Heart right ventricle (tissue), 16 donors: ENCODE results near the gene LRRC26. TPM values are rescaled to one million over a fixed set of nuclear protein-coding genes. Genes with fewer than 3 reads are reported as not detected.

Source experiments
- ATAC-seq, 8 donors: fragments of 200-7000 bp; cut with Tn5 transposase; one replicate each; pipeline ENCODE4 v1.9.1; 2020; ENCODE audit warnings: mild to moderate bottlenecking in 8 of 8, moderate library complexity in 8 of 8, moderate number of reproducible peaks in 1 of 8
- DNase-seq, 2 donors: peaks; one replicate each; pipeline ENCODE4 v3.0.0-alpha.2; 2020
- H3K27ac ChIP-seq, 10 donors: fragments of 200-600 bp; sonication (generic) in 2 of 10; one replicate each; pipeline versions ENCODE4 v1.5.0 to v1.8.0; 2020 to 2022; ENCODE audit warnings: mild to moderate bottlenecking in 3 of 10
- H3K27me3 ChIP-seq, 7 donors: fragments of 200-600 bp; one replicate each; pipeline ENCODE4 v1.8.0; 2021 to 2022; ENCODE audit warnings: mild to moderate bottlenecking in 2 of 7
- H3K36me3 ChIP-seq, 9 donors: fragments of 200-600 bp; sonication (generic) in 1 of 9; one replicate each; pipeline versions ENCODE4 v1.5.0 to v1.8.0; 2020 to 2022; ENCODE audit warnings: mild to moderate bottlenecking in 2 of 9
- H3K4me1 ChIP-seq, 9 donors: fragments of 200-600 bp; sonication (generic) in 1 of 9; one replicate each; pipeline versions ENCODE4 v1.5.0 to v1.8.0; 2020 to 2022; ENCODE audit warnings: mild to moderate bottlenecking in 4 of 9
- H3K4me3 ChIP-seq, 10 donors: fragments of 200-600 bp; sonication (generic) in 2 of 10; one replicate each; pipeline versions ENCODE4 v1.5.0 to v1.8.0; 2020 to 2022; ENCODE audit warnings: mild to moderate bottlenecking in 7 of 10, moderate library complexity in 2 of 10
- H3K9me3 ChIP-seq, 11 donors: fragments of 200-600 bp in 10 of 11; sonication (generic) in 2 of 11; one replicate each; pipeline versions ENCODE4 v1.5.0 to v1.8.0; 2013 to 2022; ENCODE audit warnings: mild to moderate bottlenecking in 2 of 11, control low read depth in 1 of 11, moderate library complexity in 1 of 11
- WGBS, 2 donors: extraction: QIAGEN DNeasy Blood & Tissue Kit; methylation state at CpG; one replicate each; pipeline ENCODE4 v1.1.7; 2013; ENCODE audit warnings: inconsistent platforms in 1 of 2; 5-methylcytosine and 5-hydroxymethylcytosine counted together
- intact Hi-C, 10 donors: fragments of 100-400 bp; cut with DNase I; formaldehyde crosslinking; loops; one replicate each; pipeline versions ENCODE4 v1.11.1 to v1.14.2; 2022
- polyA plus RNA-seq, 2 donors: library from polyadenylated mRNA; stranded (reverse); fragments of 200-250 nt; gene quantifications; one replicate each; pipeline ENCODE4 v1.2.3, GENCODE V29; 2013
- total RNA-seq, 10 donors: library from RNA; stranded (reverse); fragmentation: NEBNext Ultra II Directional in 3 of 10; extraction: Animal tissue kit (Norgen Biotek cat#: 25700) in 3 of 10; gene quantifications; one replicate each; pipeline versions ENCODE4 v1.2.1 to v1.2.4, GENCODE V29; 2021 to 2023
- TF ChIP-seq, protein P1 (sequence below), 9 donors: fragments of 200-600 bp; sonication (generic) in 2 of 9; IDR thresholded peaks; one replicate each; pipeline versions ENCODE4 v1.5.0 to v1.8.0; 2021 to 2022; ENCODE audit warnings: antibody characterized with exemption in 9 of 9, mild to moderate bottlenecking in 5 of 9, moderate library complexity in 1 of 9
- donor health status: Arrhythmogenic right ventricular cardiomyopathy.
- donor health status: ischemic (EF 13 %, LVEDD 7.1; RV severe dilation, severe dysfunction).
- donor health status: healthy with polysubstance abuse.
- donor health status: DM: no; HTN: yes; CAD: no.
- donor health status: DM: no; HTN: no; CAD: no.
- donor health status: ischemic (EF 25% LVEDD 6.9; RV normal size, moderate dysfunction).
- donor health status: ischemic (EF 25% LVEDD 5.7; RV mildly dilated, moderate dysfunction).
- donor health status: healthy.
- donor health status: DM: yes; HTN: yes; CAD: no.
- donor health status: Ischemic cardiomyopathy.
- donor health status: ischemic (EF 35%, LVEDD 5.7; RV mildly dilated, moderate dysfunction).
- donor health status: nonischemic (EF 11% LVEDD 7.7; RV severe dilation, severe dysfunction).
- donor health status: DM: yes; HTN: yes; CAD: no.
- donor health status: PGD.
- donor health status: ischemic (EF 29% LVEDD 5.4; RV normal size, mild dysfunction).
- donor health status: nonischemic (EF 23%, LVEDD 6.1; RV moderate dilation, normal function).

The LRRC26 gene
- total and polyA plus RNA-seq, 12 donors: not detected

DNA sequence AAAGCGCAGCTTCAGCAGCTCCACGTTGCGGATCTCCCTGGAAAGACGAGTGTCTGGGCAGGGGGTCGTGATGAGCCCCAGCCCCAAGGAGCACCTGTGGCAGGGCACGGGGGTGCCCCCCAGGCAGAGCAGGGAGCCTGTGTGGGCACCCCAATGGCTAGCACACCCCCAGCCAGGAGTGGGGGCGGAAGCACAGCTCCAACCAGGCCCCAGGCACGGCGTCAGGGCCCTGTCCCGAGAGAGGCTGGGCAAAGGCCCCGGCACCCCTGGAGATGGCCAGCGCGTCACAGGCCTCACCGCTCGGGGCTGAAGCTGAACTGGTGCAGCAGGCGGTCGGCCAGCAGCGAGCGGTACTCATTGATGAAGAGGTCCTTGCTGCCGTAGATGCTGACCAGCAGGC is 10.6 kb upstream of the LRRC26 start:
- Histone ChIP-seq H3K27me3 (peaks cover 0 to 2% (median 0%) of the 10 kb centered on the region in 7 donors), H3K9me3 (no peaks in the 10 kb centered on the region), H3K27ac (no peak overlapping the region), H3K36me3 (peaks cover 4 to 82% (median 45%) of the 10 kb centered on the region in 9 donors), H3K4me3 (no peak overlapping the region), H3K4me1 (peaks cover 0 to 6% (median 0%) of the 10 kb centered on the region in 9 donors)
- ATAC-seq (no peak), DNase-seq (no peak)
- 94 to 95% methylated on average over 20 of the region's 20 CpGs for WGBS, 2 donors
- intact Hi-C loops: loop anchor here in 2 of 10 donors (10.0 kb wide), 1 partner anchor 46 kb away; the partner anchor contains the start of gene GRIN1 (in 2 of the 2)
- TF ChIP-seq, protein P1, sequence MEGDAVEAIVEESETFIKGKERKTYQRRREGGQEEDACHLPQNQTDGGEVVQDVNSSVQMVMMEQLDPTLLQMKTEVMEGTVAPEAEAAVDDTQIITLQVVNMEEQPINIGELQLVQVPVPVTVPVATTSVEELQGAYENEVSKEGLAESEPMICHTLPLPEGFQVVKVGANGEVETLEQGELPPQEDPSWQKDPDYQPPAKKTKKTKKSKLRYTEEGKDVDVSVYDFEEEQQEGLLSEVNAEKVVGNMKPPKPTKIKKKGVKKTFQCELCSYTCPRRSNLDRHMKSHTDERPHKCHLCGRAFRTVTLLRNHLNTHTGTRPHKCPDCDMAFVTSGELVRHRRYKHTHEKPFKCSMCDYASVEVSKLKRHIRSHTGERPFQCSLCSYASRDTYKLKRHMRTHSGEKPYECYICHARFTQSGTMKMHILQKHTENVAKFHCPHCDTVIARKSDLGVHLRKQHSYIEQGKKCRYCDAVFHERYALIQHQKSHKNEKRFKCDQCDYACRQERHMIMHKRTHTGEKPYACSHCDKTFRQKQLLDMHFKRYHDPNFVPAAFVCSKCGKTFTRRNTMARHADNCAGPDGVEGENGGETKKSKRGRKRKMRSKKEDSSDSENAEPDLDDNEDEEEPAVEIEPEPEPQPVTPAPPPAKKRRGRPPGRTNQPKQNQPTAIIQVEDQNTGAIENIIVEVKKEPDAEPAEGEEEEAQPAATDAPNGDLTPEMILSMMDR (IDR thresholded peaks at IDR 0.05): no peak

DNA sequence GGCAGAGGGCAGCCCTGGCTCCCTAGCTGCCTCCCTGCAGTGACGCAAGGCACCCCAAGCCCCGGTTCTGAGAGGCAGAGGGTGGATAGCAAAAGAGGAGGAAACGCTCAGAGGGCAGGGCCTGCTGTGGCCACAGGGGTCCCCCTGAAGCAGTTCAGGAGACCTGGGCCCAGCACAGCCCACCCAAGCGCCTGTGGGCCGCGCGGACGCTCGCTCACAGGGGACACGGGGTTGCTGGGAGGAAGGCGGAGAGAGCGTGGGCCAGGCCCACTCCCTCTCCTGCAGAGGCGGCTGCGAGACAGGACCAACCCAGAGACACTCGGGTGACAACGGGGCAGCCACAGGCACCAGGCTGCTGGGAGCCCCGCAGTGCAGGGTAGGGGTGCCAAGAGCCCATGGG is 9.9 kb upstream of the LRRC26 start:
- DNase-seq (no peak), ATAC-seq (no peak)
- Histone ChIP-seq H3K27me3 (peaks cover 0 to 10% (median 0%) of the 10 kb centered on the region in 7 donors), H3K36me3 (peaks cover 4 to 75% (median 43%) of the 10 kb centered on the region in 9 donors), H3K27ac (no peak overlapping the region), H3K9me3 (no peaks in the 10 kb centered on the region), H3K4me1 (peaks cover 0 to 4% (median 0%) of the 10 kb centered on the region in 9 donors), H3K4me3 (no peak overlapping the region)
- TF ChIP-seq, protein P1 (IDR thresholded peaks at IDR 0.05): no peak
- intact Hi-C loops: loop anchor here in 3 of 10 donors (5.0 to 10.0 kb wide), 2 partner anchors 37 to 45 kb away; partner anchors contain the start of gene GRIN1 (in 2 of the 3)
- 91 to 99% methylated on average over 17 of the region's 17 CpGs for WGBS, 2 donors

DNA sequence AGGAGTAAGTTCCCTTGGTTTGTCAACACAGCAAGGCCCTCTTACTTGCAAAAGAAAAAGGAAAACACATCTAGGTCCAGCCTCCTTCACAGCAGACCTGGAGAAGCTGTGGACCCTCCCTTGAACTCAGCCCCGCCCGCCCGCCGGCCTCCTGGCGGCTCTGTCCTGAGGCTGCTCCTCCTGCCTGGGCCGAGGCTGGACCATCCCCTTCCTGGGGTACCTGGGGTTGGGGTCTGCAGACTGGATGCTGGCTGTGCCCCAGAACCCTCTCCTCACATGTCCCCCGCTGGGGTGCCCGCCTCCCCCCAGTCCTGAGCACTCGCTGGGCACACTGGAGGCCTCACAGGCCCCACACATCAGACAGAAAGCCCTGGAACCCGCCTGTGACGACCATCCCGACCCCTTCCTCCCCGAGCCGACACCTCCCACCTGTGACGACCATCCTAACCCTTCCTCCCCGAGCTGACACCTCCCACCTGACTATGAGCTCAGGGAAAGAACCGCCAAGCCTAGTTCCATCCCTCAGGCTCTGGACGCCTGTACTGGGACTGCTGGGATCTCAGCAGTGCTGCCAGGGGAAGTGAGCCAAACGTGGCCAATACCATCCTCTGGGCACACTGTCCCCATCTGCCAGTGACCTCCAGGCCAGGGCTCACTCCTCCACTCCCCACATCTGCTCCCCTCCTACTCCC is 9.2 kb upstream of the LRRC26 start:
- WGBS, 2 donors: 91 to 93% methylated on average over 19 of the region's 19 CpGs
- H3K36me3 ChIP-seq: peaks cover 4 to 73% (median 43%) of the 10 kb centered on the region in 9 donors

DNA sequence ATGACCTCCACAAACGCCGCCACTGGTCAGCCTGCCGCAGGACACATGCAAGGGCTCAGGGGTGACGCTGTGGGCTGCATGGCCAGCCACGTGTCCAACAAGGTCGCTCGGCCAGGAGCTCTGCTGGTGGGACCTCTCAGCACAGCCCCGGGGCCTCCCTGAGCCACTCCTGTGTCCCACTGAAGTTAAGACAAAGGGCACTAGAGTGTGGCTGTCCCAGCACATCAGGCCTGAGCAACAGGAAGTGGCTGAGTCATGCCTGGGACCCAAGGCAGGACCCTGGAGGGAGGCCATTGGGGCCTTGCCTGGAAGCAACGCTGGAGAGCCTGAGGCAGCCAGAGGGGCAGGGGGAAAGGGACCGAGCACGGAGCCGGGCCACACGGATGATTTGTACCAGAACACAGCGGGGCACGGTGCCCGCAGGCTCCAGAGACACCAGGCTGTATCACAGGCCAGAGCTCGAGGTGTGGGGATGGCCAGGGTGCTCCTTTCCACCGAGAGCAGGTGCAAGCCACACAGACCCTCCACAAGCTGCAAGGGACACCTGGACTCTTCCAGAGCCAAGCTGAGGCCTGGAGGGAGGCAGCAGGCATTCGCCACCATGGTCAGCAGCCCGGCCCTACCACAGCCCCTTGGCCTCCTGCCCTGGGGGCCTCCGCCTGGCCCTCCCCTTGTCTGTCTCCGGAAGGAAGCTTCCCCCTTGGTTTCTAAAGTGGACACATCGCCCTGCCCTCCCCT is 8.5 kb upstream of the LRRC26 start:
- TF ChIP-seq, protein P1 (IDR thresholded peaks at IDR 0.05): no peak
- Histone ChIP-seq H3K27ac (no peak overlapping the region), H3K36me3 (peaks cover 4 to 66% (median 36%) of the 10 kb centered on the region in 9 donors), H3K27me3 (peaks cover 0 to 17% (median 0%) of the 10 kb centered on the region in 7 donors), H3K4me1 (peaks cover 0 to 10% (median 0%) of the 10 kb centered on the region in 9 donors), H3K4me3 (no peak overlapping the region), H3K9me3 (no peaks in the 10 kb centered on the region)
- intact Hi-C loops: loop anchor here in 1 of 10 donors (5.0 kb wide), 1 partner anchor 36 kb away; no protein-coding TSS in a partner anchor
- ATAC-seq (no peak), DNase-seq (no peak)
- 83 to 86% methylated on average over 21 to 23 of the region's 23 CpGs for WGBS, 2 donors

More for the DNA sequence above, 9.2 kb upstream of the LRRC26 start:
- ATAC-seq: no peak
- H3K27me3 ChIP-seq: peaks cover 0 to 13% (median 0%) of the 10 kb centered on the region in 7 donors
- H3K27ac ChIP-seq: no peak overlapping the region
- peaks cover 0 to 5% (median 0%) of the 10 kb centered on the region in 9 donors for H3K4me1 ChIP-seq
- H3K4me3 ChIP-seq: no peak overlapping the region
- DNase-seq: no peak
- no peaks in the 10 kb centered on the region for H3K9me3 ChIP-seq
- intact Hi-C loops: loop anchor here in 1 of 10 donors (5.0 kb wide), 1 partner anchor 37 kb away; no protein-coding TSS in a partner anchor
- TF ChIP-seq, protein P1 (IDR thresholded peaks at IDR 0.05): no peak
